Measurements from ENCODE around the gene PLCB3.

The PLCB3 gene

GRCh38 chr11:64222651-64223000 lies 28.7 kb upstream of the PLCB3 start:
- DNase-seq (ENCODE audit: low read depth) = no peak

GRCh38 chr11:64223001-64223651 lies 28.2 kb upstream of the PLCB3 start:
- no peak for DNase-seq (ENCODE audit: low read depth)

- DNase-seq (ENCODE audit: low read depth) = peak; percentile 60
These were observed 27.0 kb upstream of the PLCB3 start for GRCh38 chr11:64224151-64224890.

GRCh38 chr11:64224891-64225607 lies 26.3 kb upstream of the PLCB3 start:
- DNase-seq (ENCODE audit: low read depth) = peak; percentile 22

- DNase-seq (ENCODE audit: low read depth) = peak; percentile 89
These were observed 25.5 kb upstream of the PLCB3 start, which contains the start of the genes NUDT22 and TRPT1 for GRCh38 chr11:64225608-64226506. NUDT22 (plus strand) TSS chr11:64226274; CDS start chr11:64226653, 379 bp downstream. TRPT1 (minus strand) TSS chr11:64226186; CDS start chr11:64225860, 326 bp downstream.

GRCh38 chr11:64226507-64227051 lies 24.8 kb upstream of the PLCB3 start:
- peak; percentile 30 for DNase-seq (ENCODE audit: low read depth)

- no peak for DNase-seq (ENCODE audit: low read depth)
These were observed 23.8 kb upstream of the PLCB3 start for GRCh38 chr11:64227405-64227956.

- DNase-seq (ENCODE audit: low read depth) = no peak
These were observed 22.1 kb upstream of the PLCB3 start for GRCh38 chr11:64229090-64229743.

GRCh38 chr11:64229744-64230170 lies 21.6 kb upstream of the PLCB3 start:
- no peak for DNase-seq (ENCODE audit: low read depth)

GRCh38 chr11:64230171-64230984 lies 21.0 kb upstream of the PLCB3 start, which contains the start of gene DNAJC4:
DNAJC4 (plus strand) TSS chr11:64230548; CDS start chr11:64230855, 307 bp downstream.
- peak; percentile 92 for DNase-seq (ENCODE audit: low read depth)

GRCh38 chr11:64230985-64231365 lies 20.4 kb upstream of the PLCB3 start:
- no peak for DNase-seq (ENCODE audit: low read depth)

- DNase-seq (ENCODE audit: low read depth) = no peak
These were observed 19.8 kb upstream of the PLCB3 start for GRCh38 chr11:64231546-64231945.

GRCh38 chr11:64232182-64232966 lies 19.0 kb upstream of the PLCB3 start:
- no peak for DNase-seq (ENCODE audit: low read depth)

- DNase-seq (ENCODE audit: low read depth) = no peak
These were observed 18.4 kb upstream of the PLCB3 start for GRCh38 chr11:64232967-64233315.

- peak; percentile 61 for DNase-seq (ENCODE audit: low read depth)
These were observed 17.3 kb upstream of the PLCB3 start, which contains the start of gene VEGFB for GRCh38 chr11:64233913-64234586. VEGFB (plus strand) TSS chr11:64234584; CDS start chr11:64234834, 250 bp downstream.

- DNase-seq (ENCODE audit: low read depth) = peak; percentile 47
These were observed 16.5 kb upstream of the PLCB3 start for GRCh38 chr11:64234647-64235379.

- no peak for DNase-seq (ENCODE audit: low read depth)
These were observed 15.7 kb upstream of the PLCB3 start for GRCh38 chr11:64235437-64236161.
